Measurements from ENCODE around the gene GULP1. TPM values are rescaled to one million over a fixed set of nuclear protein-coding genes. Genes with fewer than 3 reads are reported as not detected.

Gene GULP1
- total and polyA plus RNA-seq, 2 of the 4 experiments (the other 2 are of a cell fraction) = 24.4 to 40.1 TPM

- no peak overlapping the region for H3K9ac ChIP-seq (ENCODE audit: low read depth, low read length)
- no peak overlapping the region for H2BK120ac ChIP-seq (ENCODE audit: low read depth, low read length)
- H4K8ac ChIP-seq (ENCODE audit: low read depth in 2 of 2, low read length in 2 of 2) = no peak overlapping the region
- BruUV-seq (replicated peaks) = no TSS peak
- intact Hi-C loops (cut with micrococcal nuclease) (loop anchor here (10.0 kb wide), 2 partner anchors 432 to 522 kb away; no protein-coding TSS in a partner anchor), in situ Hi-C loops (cut with MboI; ENCODE audit: low sequenced_read_pairs) (loop anchor here (10.0 kb wide), 1 partner anchor 912 kb away; no protein-coding TSS in a partner anchor), dilution Hi-C loops (cut with HindIII; ENCODE audit: low sequenced_read_pairs, unreplicated experiment) (no loop called here)
- H2AK5ac ChIP-seq (ENCODE audit: low read depth, low read length) = no peak overlapping the region
- H4K20me1 ChIP-seq (ENCODE audit: insufficient read depth, low read length) = no peaks in the 10 kb centered on the region
- no peak overlapping the region for H3K4me3 ChIP-seq (ENCODE audit: insufficient read depth, low read depth, low read length)
- H3K79me1 ChIP-seq (ENCODE audit: low read depth in 1 of 2, low read length in 2 of 2) = peaks cover 0 to 4% of the 10 kb centered on the region in 2 experiments; a peak in 2 of 4 replicates
- H3K56ac ChIP-seq (ENCODE audit: extremely low read depth, insufficient read depth, low read length) = no peak overlapping the region
- ATAC-seq (ENCODE audit: low read depth) = no peak
- H4K91ac ChIP-seq (ENCODE audit: insufficient read depth, low read depth, low read length) = no peak overlapping the region
- TF ChIP-seq CEBPB (IDR thresholded peaks at IDR 0.05; ENCODE audit: low read depth, low read length) (no peak), MAFK (IDR thresholded peaks at IDR 0.05; ENCODE audit: low read depth, low read length) (no peak), MAZ (IDR thresholded peaks at IDR 0.05; ENCODE audit: borderline replicate concordance, low read depth, low read length) (no peak), BHLHE40 (IDR thresholded peaks at IDR 0.05; ENCODE audit: low read depth, low read length) (no peak), ELK1 (IDR thresholded peaks at IDR 0.05; ENCODE audit: borderline replicate concordance, low read depth, low read length) (no peak)
- no peaks in the 10 kb centered on the region for H3K36me3 ChIP-seq (ENCODE audit: control insufficient read depth, insufficient read depth, low read length)
- no peak for DNase-seq
- no peaks in the 10 kb centered on the region for H3K9me1 ChIP-seq (ENCODE audit: insufficient read depth, low read length)
- POLR2A ChIA-PET (ENCODE audit: unreplicated experiment) = no interaction called here
- CTCF ChIA-PET = no interaction called here
- H2AK9ac ChIP-seq (replicated peaks; ENCODE audit: low read depth, low read length, poor library complexity) = no peak overlapping the region
- no peak overlapping the region for H3K4me2 ChIP-seq (ENCODE audit: low read depth, low read length)
- H3K27me3 ChIP-seq (ENCODE audit: control insufficient read depth, insufficient read depth, low read length) = no peaks in the 10 kb centered on the region
- no peak overlapping the region for H2BK5ac ChIP-seq (ENCODE audit: low read depth, low read length, poor library complexity, severe bottlenecking)
- no peak overlapping the region for H3K23ac ChIP-seq (ENCODE audit: low read depth, low read length)
- H3K27ac ChIP-seq (ENCODE audit: insufficient read depth, low read length) = no peak overlapping the region
- H3K9me3 ChIP-seq (ENCODE audit: control insufficient read depth, insufficient read depth, low read length) = no peaks in the 10 kb centered on the region
- no peak overlapping the region for H2AFZ ChIP-seq (replicated peaks; ENCODE audit: low read length, poor library complexity)
- H2BK20ac ChIP-seq (ENCODE audit: low read depth, low read length) = no peak overlapping the region
- no peak overlapping the region for H3K18ac ChIP-seq (ENCODE audit: low read depth, low read length)
- no peak overlapping the region for H4K5ac ChIP-seq (ENCODE audit: low read depth, low read length)
- no peak overlapping the region for H2BK15ac ChIP-seq (ENCODE audit: low read depth, low read length)
- H3K4me1 ChIP-seq (ENCODE audit: control insufficient read depth, insufficient read depth, low read length) = no peaks in the 10 kb centered on the region
- no peak overlapping the region for H3K4ac ChIP-seq (ENCODE audit: low read depth, low read length)
- WGBS, 2 experiments (ENCODE audit: extremely low coverage in 2 of 2, insufficient read length in 1 of 2) = no CpG with 5 or more reads among the region's 1 CpG
- no peak overlapping the region for H3K14ac ChIP-seq (replicated peaks; ENCODE audit: low read depth, low read length)
Observed at GRCh38 chr2:188506843-188507242, 215.2 kb downstream of the GULP1 start.
